Sigmoid colon (tissue), 4 donors: ENCODE measurements around the gene NLGN4Y.

ENCODE experiments used
- CTCF ChIP-seq, 4 experiments: fragments of 450-650 bp in 3 of 4; fragments of 200-600 bp in 1 of 4; IDR thresholded peaks; one replicate each; pipeline ENCODE4 v1.5.1; 2016 to 2019; ENCODE audit warnings: antibody characterized with exemption in 4 of 4, mild to moderate bottlenecking in 3 of 4, moderate library complexity in 2 of 4
- EP300 ChIP-seq, 4 donors: sonication (generic); formaldehyde crosslinking; IDR thresholded peaks; one replicate each; pipeline ENCODE4 v1.6.1; 2017; ENCODE audit warnings: antibody characterized with exemption in 4 of 4
- POLR2A ChIP-seq, 2 donors: fragments of 450-650 bp; IDR thresholded peaks; one replicate each; pipeline ENCODE4 v1.6.1; 2016; ENCODE audit warnings: antibody characterized with exemption in 2 of 2, mild to moderate bottlenecking in 2 of 2, moderate library complexity in 2 of 2
- POLR2AphosphoS5 ChIP-seq, 4 donors: sonication (generic); formaldehyde crosslinking; IDR thresholded peaks; one replicate each; pipeline ENCODE4 v1.6.1; 2017; ENCODE audit warnings: antibody characterized with exemption in 4 of 4

GRCh38 chrY:14628208-14628607 lies 103.9 kb downstream of the NLGN4Y start:
- TF ChIP-seq CTCF (IDR thresholded peaks at IDR 0.05) (no peak), POLR2AphosphoS5 (IDR thresholded peaks at IDR 0.05) (no peak), POLR2A (IDR thresholded peaks at IDR 0.05) (no peak), EP300 (IDR thresholded peaks at IDR 0.05) (no peak)
